ENCODE results near the gene TENT5A.

The TENT5A gene

DNA sequence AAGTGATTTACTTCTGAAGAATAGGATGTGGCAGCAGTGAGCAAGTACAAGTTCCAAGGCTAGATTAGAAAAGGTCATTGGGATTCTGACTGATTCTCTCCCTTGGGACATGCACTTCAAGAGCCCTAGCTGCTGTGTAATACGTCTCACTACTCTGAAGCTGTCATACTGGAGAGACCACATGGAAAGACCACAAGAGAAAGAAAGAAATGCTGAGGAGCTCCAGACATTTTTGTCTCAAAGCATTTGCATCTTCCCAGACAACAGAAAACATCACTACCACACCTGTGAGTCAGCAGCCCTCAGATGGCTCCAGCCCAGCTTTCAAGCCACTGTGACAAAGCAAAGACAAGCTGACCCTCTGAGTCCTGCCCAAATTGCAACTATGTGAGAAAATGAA is 20.7 kb downstream of the TENT5A start:
- TF ChIP-seq, protein P1, sequence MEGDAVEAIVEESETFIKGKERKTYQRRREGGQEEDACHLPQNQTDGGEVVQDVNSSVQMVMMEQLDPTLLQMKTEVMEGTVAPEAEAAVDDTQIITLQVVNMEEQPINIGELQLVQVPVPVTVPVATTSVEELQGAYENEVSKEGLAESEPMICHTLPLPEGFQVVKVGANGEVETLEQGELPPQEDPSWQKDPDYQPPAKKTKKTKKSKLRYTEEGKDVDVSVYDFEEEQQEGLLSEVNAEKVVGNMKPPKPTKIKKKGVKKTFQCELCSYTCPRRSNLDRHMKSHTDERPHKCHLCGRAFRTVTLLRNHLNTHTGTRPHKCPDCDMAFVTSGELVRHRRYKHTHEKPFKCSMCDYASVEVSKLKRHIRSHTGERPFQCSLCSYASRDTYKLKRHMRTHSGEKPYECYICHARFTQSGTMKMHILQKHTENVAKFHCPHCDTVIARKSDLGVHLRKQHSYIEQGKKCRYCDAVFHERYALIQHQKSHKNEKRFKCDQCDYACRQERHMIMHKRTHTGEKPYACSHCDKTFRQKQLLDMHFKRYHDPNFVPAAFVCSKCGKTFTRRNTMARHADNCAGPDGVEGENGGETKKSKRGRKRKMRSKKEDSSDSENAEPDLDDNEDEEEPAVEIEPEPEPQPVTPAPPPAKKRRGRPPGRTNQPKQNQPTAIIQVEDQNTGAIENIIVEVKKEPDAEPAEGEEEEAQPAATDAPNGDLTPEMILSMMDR (IDR thresholded peaks at IDR 0.05; ENCODE audit: low read length) = no peak
- no peak for TF ChIP-seq EZH2 (IDR thresholded peaks at IDR 0.05; ENCODE audit: borderline replicate concordance, low read length)
- H3F3A ChIP-seq (ENCODE audit: insufficient read depth, low read length) = no peaks in the 10 kb centered on the region
- no peaks in the 10 kb centered on the region for H3K27me3 ChIP-seq (ENCODE audit: insufficient read depth, low read length)
- H4K20me1 ChIP-seq (ENCODE audit: insufficient read depth, low read length) = no peaks in the 10 kb centered on the region
- no peak overlapping the region for H3K27ac ChIP-seq (ENCODE audit: low read depth, low read length, poor library complexity, severe bottlenecking)
- H2AFZ ChIP-seq (ENCODE audit: low read length) = no peak overlapping the region
- no peaks in the 10 kb centered on the region for H3K9me2 ChIP-seq (ENCODE audit: low read depth, low read length)
- no peak overlapping the region for H3K9ac ChIP-seq (ENCODE audit: low read length)
- H3K79me2 ChIP-seq (ENCODE audit: insufficient read depth, low read length) = no peaks in the 10 kb centered on the region
- H3K9me3 ChIP-seq (ENCODE audit: low read length) = no peaks in the 10 kb centered on the region
- H3K36me3 ChIP-seq (ENCODE audit: insufficient read depth, low read length) = no peaks in the 10 kb centered on the region
- no peak overlapping the region for H3K4me2 ChIP-seq (ENCODE audit: low read length)
- H3K4me3 ChIP-seq (ENCODE audit: low read depth, low read length, poor library complexity, severe bottlenecking) = no peak overlapping the region
- H3K4me1 ChIP-seq (ENCODE audit: insufficient read depth, low read length, severe bottlenecking) = no peaks in the 10 kb centered on the region

GRCh38 chr6:81727876-81728517 is 24.5 kb downstream of the TENT5A start:
- Histone ChIP-seq H3K36me3 (ENCODE audit: insufficient read depth, low read length) (no peaks in the 10 kb centered on the region), H3K27me3 (ENCODE audit: insufficient read depth, low read length) (no peaks in the 10 kb centered on the region), H3K9ac (ENCODE audit: low read length) (no peak overlapping the region), H3F3A (ENCODE audit: insufficient read depth, low read length) (no peaks in the 10 kb centered on the region), H4K20me1 (ENCODE audit: insufficient read depth, low read length) (no peaks in the 10 kb centered on the region), H3K9me3 (ENCODE audit: low read length) (no peaks in the 10 kb centered on the region), H3K9me2 (ENCODE audit: low read depth, low read length) (no peaks in the 10 kb centered on the region), H3K4me2 (ENCODE audit: low read length) (no peak overlapping the region), H3K4me3 (ENCODE audit: low read depth, low read length, poor library complexity, severe bottlenecking) (no peak overlapping the region), H2AFZ (ENCODE audit: low read length) (no peak overlapping the region), H3K79me2 (ENCODE audit: insufficient read depth, low read length) (no peaks in the 10 kb centered on the region), H3K27ac (ENCODE audit: low read depth, low read length, poor library complexity, severe bottlenecking) (no peak overlapping the region), H3K4me1 (ENCODE audit: insufficient read depth, low read length, severe bottlenecking) (no peaks in the 10 kb centered on the region)
- TF ChIP-seq, protein P1 (IDR thresholded peaks at IDR 0.05; ENCODE audit: low read length) = no peak
- TF ChIP-seq EZH2 (IDR thresholded peaks at IDR 0.05; ENCODE audit: borderline replicate concordance, low read length) = no peak

DNA sequence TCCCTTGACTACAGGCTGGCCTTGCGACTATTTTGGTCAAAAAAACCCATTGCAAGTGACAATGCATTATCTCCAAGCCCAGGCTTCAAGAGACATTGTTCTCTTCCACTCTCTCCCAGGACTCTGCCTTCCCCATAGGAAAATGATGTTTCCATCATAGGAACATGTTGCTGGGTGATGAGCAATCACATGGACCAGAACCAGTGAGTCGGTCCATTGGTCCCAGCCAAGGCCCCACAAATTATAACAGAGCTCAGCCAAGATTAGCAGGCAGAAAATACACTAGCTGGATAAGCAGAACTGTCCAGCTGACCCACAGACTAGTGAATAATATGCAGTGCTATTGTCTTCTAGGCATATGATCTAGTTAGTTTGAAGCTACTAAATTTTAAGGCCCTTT is 27.4 kb downstream of the TENT5A start:
- Histone ChIP-seq H3K4me1 (ENCODE audit: insufficient read depth, low read length, severe bottlenecking) (no peaks in the 10 kb centered on the region), H3K27me3 (ENCODE audit: insufficient read depth, low read length) (no peaks in the 10 kb centered on the region), H3K4me2 (ENCODE audit: low read length) (no peak overlapping the region), H2AFZ (ENCODE audit: low read length) (no peak overlapping the region), H3K36me3 (ENCODE audit: insufficient read depth, low read length) (no peaks in the 10 kb centered on the region), H3F3A (ENCODE audit: insufficient read depth, low read length) (no peaks in the 10 kb centered on the region), H4K20me1 (ENCODE audit: insufficient read depth, low read length) (no peaks in the 10 kb centered on the region), H3K4me3 (ENCODE audit: low read depth, low read length, poor library complexity, severe bottlenecking) (no peak overlapping the region), H3K79me2 (ENCODE audit: insufficient read depth, low read length) (no peaks in the 10 kb centered on the region), H3K9me2 (ENCODE audit: low read depth, low read length) (no peaks in the 10 kb centered on the region), H3K9me3 (ENCODE audit: low read length) (no peaks in the 10 kb centered on the region), H3K9ac (ENCODE audit: low read length) (no peak overlapping the region), H3K27ac (ENCODE audit: low read depth, low read length, poor library complexity, severe bottlenecking) (no peak overlapping the region)
- TF ChIP-seq EZH2 (IDR thresholded peaks at IDR 0.05; ENCODE audit: borderline replicate concordance, low read length) = no peak
- TF ChIP-seq, protein P1 (IDR thresholded peaks at IDR 0.05; ENCODE audit: low read length) = no peak
